Right renal cortex interstitium (tissue), 3 donors: ENCODE data around the gene SSR2. TPM values are rescaled to one million over a fixed set of nuclear protein-coding genes. Genes with fewer than 3 reads are reported as not detected.

Source experiments
- polyA plus RNA-seq, 3 donors: library from polyadenylated mRNA; unstranded; fragments of 120-200 nt; gene quantifications; one replicate each; pipeline ENCODE4 v1.2.1, GENCODE V29; 2013; ENCODE audit not compliant: insufficient read length in 3 of 3

SSR2 gene
- polyA plus RNA-seq, 3 donors, result 425 to 439 (median 435) TPM

Other genes with a start within 250 kb of the SSR2 start
- 10 to 100 TPM; 37.9 to 47.9 (median 40.0) TPM for gene GON4L, start 163.7 kb downstream of the SSR2 start, polyA plus RNA-seq
- gene SYT11, start 161.4 kb downstream of the SSR2 start, polyA plus RNA-seq, result 10 to 100 TPM; 18.5 to 20.9 (median 20.7) TPM
- 10 to 100 TPM; 50.4 to 54.9 (median 52.9) TPM for gene RIT1, start 109.6 kb downstream of the SSR2 start, polyA plus RNA-seq
- gene KHDC4, start 86.5 kb downstream of the SSR2 start, polyA plus RNA-seq, result 10 to 100 TPM; 46.1 to 48.2 (median 48.1) TPM
- under 1 TPM in 1 of 3 donors, not detected in 2; 0.14 TPM for gene RXFP4, start 79.3 kb downstream of the SSR2 start, polyA plus RNA-seq
- 10 to 100 TPM; 73.8 to 82.2 (median 79.5) TPM for gene ARHGEF2, start 42.4 kb downstream of the SSR2 start, polyA plus RNA-seq
- gene UBQLN4, start 32.8 kb upstream of the SSR2 start, polyA plus RNA-seq, result 10 to 100 TPM; 47.6 to 53.0 (median 49.8) TPM
- 10 to 100 TPM; 52.4 to 58.7 (median 55.7) TPM for gene LAMTOR2, start 33.8 kb upstream of the SSR2 start, polyA plus RNA-seq
- 10 to 100 TPM; 48.2 to 62.7 (median 54.4) TPM for gene RAB25, start 40.2 kb upstream of the SSR2 start, polyA plus RNA-seq
- 10 to 100 TPM; 42.6 to 44.5 (median 44.2) TPM for gene MEX3A, start 61.5 kb upstream of the SSR2 start, polyA plus RNA-seq
- 10 to 100 TPM; 71.7 to 83.8 (median 82.5) TPM for gene LMNA, start 93.8 kb upstream of the SSR2 start, polyA plus RNA-seq
- gene SEMA4A, start 132.6 kb upstream of the SSR2 start, polyA plus RNA-seq, result 10 to 100 TPM; 14.8 to 19.9 (median 18.3) TPM
- 10 to 100 TPM; 28.8 to 31.0 (median 30.0) TPM for gene SLC25A44, start 173.2 kb upstream of the SSR2 start, polyA plus RNA-seq
- gene PMF1, start 192.1 kb upstream of the SSR2 start, polyA plus RNA-seq, result 10 to 100 TPM; 77.2 to 85.1 (median 81.0) TPM
- 1 to 10 TPM; 1.1 to 1.5 (median 1.3) TPM for gene BGLAP, start 221.2 kb upstream of the SSR2 start, polyA plus RNA-seq
- 1 to 10 TPM; 3.0 to 4.4 (median 3.0) TPM for gene PAQR6, start 227.1 kb upstream of the SSR2 start, polyA plus RNA-seq